Measurements from ENCODE around the gene MGRN1. TPM values are rescaled to one million over a fixed set of nuclear protein-coding genes. Genes with fewer than 3 reads are reported as not detected.

The MGRN1 gene
- total and polyA plus RNA-seq, 2 donors (not counting 1 experiment from before 2014, with no cell fraction given): 22.7 to 89.2 TPM

GRCh38 chr16:4729876-4730275 is 105.2 kb downstream of the MGRN1 start:
- no peak overlapping the region for H3K27ac Mint-ChIP-seq
- Histone ChIP-seq H2AFZ (ENCODE audit: insufficient read depth, low read depth, low read length, poor library complexity, severe bottlenecking) (no peak overlapping the region), H3K27me3 (replicated peaks in 1 of 4; ENCODE audit: control extremely low read depth in 1 of 4, control insufficient read depth in 3 of 4, insufficient read depth in 4 of 4, low read length in 3 of 4) (no peaks in the 10 kb centered on the region), H3K4me1 (ENCODE audit: control insufficient read depth in 2 of 2, insufficient read depth in 2 of 2, low read length in 2 of 2) (peaks cover 4 to 7% of the 10 kb centered on the region in 2 donors), H3K9me3 (ENCODE audit: control extremely low read depth in 1 of 3, control insufficient read depth in 2 of 3, insufficient read depth in 1 of 3, low read length in 2 of 3) (no peaks in the 10 kb centered on the region), H3K4me2 (replicated peaks; ENCODE audit: low read depth, low read length, poor library complexity, severe bottlenecking) (no peak overlapping the region), H3K36me3 (replicated peaks in 1 of 2; ENCODE audit: control extremely low read depth in 1 of 2, control insufficient read depth in 1 of 2, extremely low read depth in 1 of 2, insufficient read depth in 2 of 2, low read length in 1 of 2) (peaks cover 0 to 22% of the 10 kb centered on the region in 2 experiments), H3K4me3 (ENCODE audit: control extremely low read depth in 1 of 5, extremely low read depth in 1 of 5, insufficient read depth in 1 of 5, low read depth in 2 of 5, low read length in 4 of 5) (no peak overlapping the region), H3K9ac (ENCODE audit: low read length) (no peak overlapping the region), H3K27ac (ENCODE audit: low read length in 2 of 2) (no peak overlapping the region), H3K79me2 (ENCODE audit: control insufficient read depth, insufficient read depth, low read length) (peaks cover 28% of the 10 kb centered on the region), H4K20me1 (ENCODE audit: control insufficient read depth, insufficient read depth, low read length, poor library complexity, severe bottlenecking) (no peaks in the 10 kb centered on the region)
- no peak for TF ChIP-seq CTCF (IDR thresholded peaks at IDR 0.05)
- TF ChIP-seq EZH2 (IDR thresholded peaks at IDR 0.05; ENCODE audit: borderline replicate concordance, insufficient read depth, low read depth, low read length, poor library complexity, severe bottlenecking): no peak
- H3K9me3 Mint-ChIP-seq (ENCODE audit: insufficient read depth): no peaks in the 10 kb centered on the region
- no peak for DNase-seq
- H3K4me3 Mint-ChIP-seq: no peak overlapping the region
- WGBS (ENCODE audit: insufficient coverage): 96% methylated on average over 10 of the region's 15 CpGs
- H3K4me1 Mint-ChIP-seq: peaks cover 11% of the 10 kb centered on the region
- ATAC-seq (ENCODE audit: low read depth): no peak
- ChIA-PET CTCF (interaction anchor here (0.5 kb wide), 1 partner anchor 14 kb away, joined by 3 read pairs; no protein-coding TSS in a partner anchor), POLR2A (no interaction called here)
- H3K27me3 Mint-ChIP-seq: no peaks in the 10 kb centered on the region
- intact Hi-C loops (cut with micrococcal nuclease): no loop called here

GRCh38 chr16:4733211-4733742 is 108.7 kb downstream of the MGRN1 start:
- Mint-ChIP-seq H3K9me3 (ENCODE audit: insufficient read depth) (no peaks in the 10 kb centered on the region), H3K27ac (peak overlapping the region; percentile 20), H3K4me1 (peaks cover 17% of the 10 kb centered on the region), H3K27me3 (no peaks in the 10 kb centered on the region), H3K4me3 (peak overlapping the region; percentile 90)
- Histone ChIP-seq H3K36me3 (replicated peaks in 1 of 2; ENCODE audit: control extremely low read depth in 1 of 2, control insufficient read depth in 1 of 2, extremely low read depth in 1 of 2, insufficient read depth in 2 of 2, low read length in 1 of 2) (peaks cover 0 to 8% of the 10 kb centered on the region in 2 experiments), H4K20me1 (ENCODE audit: control insufficient read depth, insufficient read depth, low read length, poor library complexity, severe bottlenecking) (no peaks in the 10 kb centered on the region), H3K27ac (ENCODE audit: low read length in 2 of 2) (peak overlapping the region in 1 of 2 donors; percentile 89), H3K4me2 (replicated peaks; ENCODE audit: low read depth, low read length, poor library complexity, severe bottlenecking) (peak overlapping the region; percentile 100), H3K79me2 (ENCODE audit: control insufficient read depth, insufficient read depth, low read length) (peaks cover 28% of the 10 kb centered on the region), H3K27me3 (replicated peaks in 1 of 4; ENCODE audit: control extremely low read depth in 1 of 4, control insufficient read depth in 3 of 4, insufficient read depth in 4 of 4, low read length in 3 of 4) (no peaks in the 10 kb centered on the region), H3K4me1 (ENCODE audit: control insufficient read depth in 2 of 2, insufficient read depth in 2 of 2, low read length in 2 of 2) (peaks cover 10 to 13% of the 10 kb centered on the region in 2 donors), H3K4me3 (ENCODE audit: control extremely low read depth in 1 of 5, extremely low read depth in 1 of 5, insufficient read depth in 1 of 5, low read depth in 2 of 5, low read length in 4 of 5) (peak overlapping the region; percentile 39 to 98 (median 91)), H3K9me3 (ENCODE audit: control extremely low read depth in 1 of 3, control insufficient read depth in 2 of 3, insufficient read depth in 1 of 3, low read length in 2 of 3) (no peaks in the 10 kb centered on the region), H2AFZ (ENCODE audit: insufficient read depth, low read depth, low read length, poor library complexity, severe bottlenecking) (peak overlapping the region; percentile 94), H3K9ac (ENCODE audit: low read length) (peak overlapping the region; percentile 89)
- TF ChIP-seq EZH2 (IDR thresholded peaks at IDR 0.05; ENCODE audit: borderline replicate concordance, insufficient read depth, low read depth, low read length, poor library complexity, severe bottlenecking) (no peak), CTCF (IDR thresholded peaks at IDR 0.05) (no peak)
- no peak for ATAC-seq (ENCODE audit: low read depth)
- intact Hi-C loops (cut with micrococcal nuclease): no loop called here
- POLR2A ChIA-PET: interaction anchor here (1.9 to 3.0 kb wide), 3 partner anchors 35 to 69 kb away, joined by 14 to 20 read pairs (median 17); partner anchors contain the start of genes NUDT16L1 and ROGDI
- CTCF ChIA-PET: interaction anchor here (1.0 to 1.6 kb wide), 3 partner anchors 35 to 223 kb away, joined by 3 to 13 read pairs (median 12); partner anchors contain the start of gene UBALD1
- WGBS (ENCODE audit: insufficient coverage): 70% methylated on average over 8 of the region's 17 CpGs
- no peak for DNase-seq

All from B cell (primary cell).